HG02852 (cell line): Measurements from ENCODE around the gene SPI1.

ENCODE experiments used
- ATAC-seq: cut with Tn5 transposase; IDR thresholded peaks from one replicate; pipeline ENCODE4 v1.9.1; 2021; ENCODE audit warnings: mild to moderate bottlenecking, moderate library complexity; ENCODE audit not compliant: unreplicated experiment

Gene SPI1

GRCh38 chr11:47389577-47390421 lies 11.5 kb upstream of the SPI1 start:
- ATAC-seq: no peak

DNA sequence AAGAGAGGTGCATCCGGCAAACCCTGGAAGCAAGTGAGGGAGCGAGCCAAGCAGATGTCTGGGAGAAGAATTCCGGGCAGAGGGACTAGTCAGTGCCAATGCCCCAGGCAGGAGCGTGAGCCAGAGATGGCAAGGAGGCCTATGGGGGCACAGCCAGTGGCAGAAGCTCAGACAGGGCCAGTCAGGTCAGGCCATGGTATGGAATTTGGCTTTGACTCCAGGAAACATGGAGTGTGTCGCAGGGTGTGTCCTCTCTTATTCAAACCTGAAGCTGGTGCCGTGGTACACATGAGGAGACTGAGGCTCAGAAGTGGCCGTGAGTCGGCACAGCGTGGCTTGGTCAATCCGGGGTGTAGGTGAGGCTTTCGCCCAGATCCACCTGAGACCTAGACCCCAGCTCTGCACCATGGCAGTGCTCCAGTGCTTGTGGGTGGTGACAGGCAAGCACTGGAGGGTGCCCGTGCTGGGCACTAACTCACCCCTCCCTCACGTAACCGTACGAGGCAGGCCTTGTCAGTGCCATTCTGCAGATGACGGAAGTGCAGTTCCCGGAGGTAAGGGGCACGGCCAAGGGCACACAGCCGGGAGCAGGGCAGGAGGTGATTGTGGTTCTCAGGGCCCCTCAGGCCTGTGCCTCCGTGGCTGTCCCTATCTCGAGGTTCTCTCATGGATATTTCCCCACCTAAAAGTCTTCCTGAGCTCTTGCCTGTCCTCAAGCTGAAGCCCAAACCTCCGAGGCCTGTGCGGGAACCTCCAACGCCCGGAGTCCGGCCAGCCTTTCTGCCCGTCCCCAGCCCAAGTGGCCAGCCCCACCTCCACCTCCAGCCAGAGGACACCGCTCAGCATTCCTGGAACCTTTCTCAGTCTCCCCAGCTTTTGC lies 10.6 kb upstream of the SPI1 start:
- ATAC-seq: no peak

DNA sequence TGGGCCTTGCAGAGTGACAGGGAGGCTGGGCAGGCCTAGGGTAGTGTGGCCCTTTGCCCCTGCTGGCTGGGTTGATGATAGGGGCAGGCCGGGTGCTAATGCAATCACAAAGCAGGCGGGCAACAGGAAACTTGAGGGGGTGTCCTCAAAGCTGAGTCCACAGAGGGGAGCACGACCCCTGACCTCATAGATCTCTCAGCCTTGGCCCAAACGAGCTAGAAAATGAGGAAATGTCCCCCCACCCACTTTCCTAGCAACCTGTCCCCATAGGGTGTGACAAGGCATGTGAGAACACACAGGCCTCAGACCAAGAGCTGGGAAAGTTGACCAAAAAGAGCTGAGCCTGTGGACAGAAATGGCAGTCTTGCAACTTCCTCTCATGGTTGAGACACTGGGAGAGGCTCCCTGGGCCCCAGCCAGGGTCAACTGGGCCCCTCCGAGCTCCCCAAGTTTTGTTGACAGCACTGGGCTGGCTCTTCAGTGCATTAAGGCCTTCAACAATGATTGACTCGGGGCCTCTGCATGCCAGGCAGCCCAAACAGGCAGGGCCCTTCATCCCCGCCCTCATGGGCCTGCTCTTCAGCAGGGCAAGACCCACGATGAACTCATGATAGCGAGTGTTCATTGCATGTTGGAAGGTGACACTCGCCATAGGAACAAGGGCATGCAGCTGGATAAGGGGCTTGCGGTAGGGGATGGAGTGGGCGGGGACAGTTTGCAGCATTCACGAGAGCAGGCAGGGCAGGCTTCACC lies 9.8 kb upstream of the SPI1 start:
- ATAC-seq: no peak

- ATAC-seq: no peak
These were observed 6.2 kb upstream of the SPI1 start for GRCh38 chr11:47384498-47384897.

DNA sequence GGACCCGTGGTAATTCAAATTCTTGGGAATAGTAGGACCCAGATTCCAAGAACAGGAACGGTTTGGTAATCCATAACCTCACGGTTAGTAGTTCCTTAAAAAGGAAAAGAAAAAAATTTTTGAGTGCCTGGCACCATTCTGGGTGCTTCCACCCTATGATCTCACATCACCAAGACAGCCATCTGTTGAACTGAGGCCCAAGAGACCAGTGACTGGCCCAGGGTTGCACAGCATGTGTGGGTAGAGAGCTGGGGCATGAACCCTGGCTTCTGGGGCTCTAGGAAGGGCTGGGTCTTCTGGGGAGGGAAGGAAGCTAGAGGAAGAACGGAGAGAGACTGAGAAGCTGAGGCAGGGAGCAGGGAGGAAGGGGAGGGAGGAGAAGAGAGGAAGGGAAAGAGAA lies 4.7 kb upstream of the SPI1 start:
- ATAC-seq: no peak

DNA sequence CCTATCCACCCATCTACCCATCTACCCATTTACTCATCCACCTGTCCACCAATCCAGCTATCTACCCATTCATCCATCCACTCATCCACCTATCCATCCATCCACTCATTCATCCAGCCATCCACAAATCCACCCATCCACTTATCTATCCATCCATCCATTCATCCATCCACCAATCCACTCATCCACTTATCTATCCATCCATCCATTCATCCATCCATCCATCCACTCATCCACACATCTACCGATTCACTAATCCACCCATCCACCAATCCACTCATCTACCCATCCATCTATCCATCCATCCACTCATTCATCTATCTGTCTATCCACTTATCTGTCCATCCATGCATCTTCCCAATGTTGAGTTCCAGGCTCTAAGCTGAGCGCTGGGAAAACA lies 1.7 kb upstream of the SPI1 start:
- ATAC-seq: no peak

DNA sequence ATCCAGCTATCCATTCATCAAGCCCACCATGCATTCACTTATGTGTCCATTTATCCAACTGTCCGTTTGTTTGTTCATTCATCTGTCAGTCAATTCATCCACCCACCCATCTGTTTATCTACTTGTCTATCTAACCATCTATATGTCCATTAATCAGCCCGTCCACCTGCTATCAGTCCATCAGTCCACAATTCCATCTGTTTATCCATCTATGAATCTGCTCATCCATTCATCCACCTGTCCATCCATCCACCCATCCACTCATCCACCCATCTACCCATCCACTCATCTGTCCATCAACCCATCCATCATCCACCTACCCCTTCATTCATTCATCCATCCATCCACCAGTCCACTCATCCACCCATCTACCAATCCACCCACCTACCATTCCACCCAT lies 970 bp upstream of the SPI1 start:
- ATAC-seq: no peak

DNA sequence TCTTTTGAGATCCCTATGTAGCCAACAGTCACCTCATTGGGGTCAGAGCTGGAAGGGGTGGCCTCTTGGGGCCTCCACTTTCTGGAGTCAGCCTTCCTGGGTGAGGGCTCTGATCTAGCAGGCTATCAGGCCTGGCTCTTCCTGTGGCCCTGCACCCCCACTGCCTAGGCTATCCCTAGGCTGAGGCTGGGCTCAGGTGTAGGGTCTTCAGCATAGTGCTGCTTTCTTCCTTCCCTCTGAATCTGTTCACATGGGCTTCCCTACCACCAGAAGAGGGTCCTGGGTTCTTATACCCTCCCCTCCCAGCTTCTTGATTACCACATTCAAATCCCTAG lies 456 bp upstream of the SPI1 start:
- no peak for ATAC-seq

DNA sequence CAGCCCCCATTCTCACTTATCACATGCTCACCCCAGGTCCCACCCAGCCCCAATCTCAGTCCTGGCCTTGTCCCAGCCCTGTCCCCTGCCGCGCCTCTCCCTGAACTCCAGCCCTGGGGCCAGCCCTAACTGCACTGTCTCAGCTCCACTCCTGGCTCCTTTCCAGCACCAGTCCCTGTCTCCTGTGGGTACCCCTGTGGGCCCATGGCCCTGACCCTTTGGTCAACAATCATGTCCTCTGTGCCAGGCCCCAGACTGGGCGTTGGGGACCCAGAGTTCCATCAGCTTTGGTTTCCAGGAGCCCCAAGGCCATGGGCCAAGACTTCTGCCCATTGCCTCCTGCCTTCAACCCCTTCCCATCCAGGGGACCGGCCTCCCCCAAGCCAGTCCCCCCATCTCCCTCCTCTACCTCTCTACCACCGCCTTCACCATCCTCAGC lies 757 bp downstream of the SPI1 start:
- ATAC-seq: no peak

DNA sequence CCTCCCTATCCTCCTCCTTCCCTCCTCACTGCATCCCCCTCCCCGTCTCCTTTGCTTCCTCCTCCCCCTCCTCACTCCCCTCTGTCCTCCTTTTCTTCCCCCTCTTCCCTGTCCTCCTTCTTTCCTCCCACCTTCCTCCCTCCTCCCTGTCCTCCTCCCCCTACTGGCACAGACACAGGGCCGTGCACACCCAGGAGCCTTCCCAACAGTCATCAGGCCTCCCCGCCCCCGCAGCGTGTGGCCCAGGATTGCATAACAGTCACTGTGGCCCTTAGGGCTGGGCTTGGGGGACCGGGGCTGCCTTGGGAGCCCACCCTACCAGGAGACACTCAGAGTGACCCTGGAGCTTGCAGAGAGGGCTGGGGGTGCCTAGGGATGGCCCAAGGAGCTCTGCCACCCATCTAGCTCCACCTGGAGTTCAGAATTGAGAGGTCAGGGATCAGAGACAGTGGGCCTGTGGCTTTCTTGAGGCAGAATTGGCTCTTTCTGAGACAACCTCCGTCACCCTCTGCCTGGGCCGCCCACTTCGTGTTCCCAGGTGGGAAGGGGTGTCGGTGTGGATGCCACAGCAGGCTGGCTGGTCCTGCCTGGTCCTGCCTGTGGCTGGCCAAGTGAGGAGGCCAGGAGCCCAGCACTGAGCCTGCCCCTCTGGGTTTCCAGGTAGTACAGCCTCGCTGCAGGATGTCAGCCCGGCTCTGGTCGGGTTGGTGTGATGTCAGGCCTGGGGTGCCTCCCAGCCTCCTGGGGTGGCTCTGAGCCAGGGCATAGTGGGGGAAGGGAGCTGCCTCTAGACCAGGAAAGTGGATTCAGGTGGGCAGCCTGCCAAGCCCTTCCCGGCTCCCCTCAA lies 1.6 kb downstream of the SPI1 start:
- ATAC-seq: no peak

- no peak for ATAC-seq
These were observed 2.2 kb downstream of the SPI1 start for GRCh38 chr11:47376107-47376524.

- ATAC-seq: no peak
These were observed 2.7 kb downstream of the SPI1 start for GRCh38 chr11:47375546-47376085.

GRCh38 chr11:47375020-47375419 lies 3.3 kb downstream of the SPI1 start:
- ATAC-seq: no peak

- no peak for ATAC-seq
These were observed 3.7 kb downstream of the SPI1 start for GRCh38 chr11:47374720-47375019.

DNA sequence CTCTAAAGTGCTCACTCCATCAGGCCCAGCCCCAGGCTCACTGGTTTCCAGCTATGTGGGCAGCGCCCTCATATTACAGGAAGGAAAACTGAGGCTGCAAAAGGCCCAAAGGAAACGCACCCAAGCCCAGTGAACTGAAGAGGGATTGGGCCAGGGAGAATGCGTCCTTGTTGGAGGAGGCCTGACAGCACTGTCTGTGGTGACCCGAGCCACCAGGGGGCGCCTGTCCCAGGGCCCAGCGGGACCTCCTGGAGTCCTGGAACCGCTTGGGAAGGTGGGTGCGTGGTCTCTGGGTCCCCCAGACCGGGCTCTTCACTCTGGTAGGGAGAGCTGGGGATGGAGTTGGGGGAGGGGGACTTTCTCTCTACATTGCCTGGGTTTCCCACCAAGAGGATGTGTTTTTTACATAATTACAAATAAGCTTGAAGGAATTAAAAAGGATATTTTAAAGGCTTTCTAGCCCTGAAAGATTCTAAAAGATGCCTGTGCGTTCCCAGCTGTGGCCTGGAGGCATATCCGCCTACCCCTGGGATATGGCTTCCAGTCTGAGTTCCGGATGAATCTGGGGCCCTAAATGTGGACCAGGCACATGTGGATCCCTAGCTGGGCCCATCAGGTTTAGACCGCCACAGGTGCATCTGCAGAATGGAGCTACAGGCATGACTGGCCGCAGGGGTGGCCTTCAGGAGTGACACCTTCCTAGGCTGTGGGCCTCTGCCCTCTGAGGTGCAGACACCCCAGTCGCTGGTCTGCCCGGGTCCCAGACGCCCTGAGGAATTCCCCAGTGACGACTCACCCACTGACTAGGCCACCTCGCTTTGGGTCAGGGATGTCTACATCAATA lies 4.2 kb downstream of the SPI1 start:
- no peak for ATAC-seq

GRCh38 chr11:47372422-47372821 lies 5.9 kb downstream of the SPI1 start:
- ATAC-seq: no peak

- no peak for ATAC-seq
These were observed 8.7 kb downstream of the SPI1 start for GRCh38 chr11:47369676-47370075.

- no peak for ATAC-seq
These were observed 12.3 kb downstream of the SPI1 start for GRCh38 chr11:47366020-47366490.

- no peak for ATAC-seq
These were observed 16.9 kb downstream of the SPI1 start for GRCh38 chr11:47361419-47361818.
